ENCODE measurements around the gene AQP1. TPM values are rescaled to one million over a fixed set of nuclear protein-coding genes. Genes with fewer than 3 reads are reported as not detected.

Gene AQP1
- total and polyA plus RNA-seq, 2 of the 8 experiments (the other 6 are each of a cell fraction or from before 2014, with no cell fraction given) = 0.18 to 0.19 TPM

DNA sequence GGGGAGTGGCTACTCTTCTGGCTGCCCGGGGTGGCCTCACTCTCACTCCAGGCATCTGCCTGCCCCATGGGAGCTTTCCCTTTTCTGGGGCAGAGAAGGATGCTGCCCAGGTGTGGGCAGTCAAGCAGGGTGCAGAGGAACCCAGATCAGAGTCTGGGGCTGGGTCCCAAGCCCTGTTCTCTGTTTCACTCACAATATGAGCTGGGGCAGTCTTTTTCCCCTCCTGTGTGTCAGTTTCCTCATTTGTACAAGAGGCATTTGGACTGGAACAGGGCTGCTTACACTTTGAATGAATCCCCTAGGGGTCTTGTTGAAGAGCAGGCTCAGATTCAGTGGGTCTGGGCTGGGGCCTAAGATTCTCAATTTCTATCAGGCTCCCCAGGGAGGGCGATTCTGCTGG is 38.4 kb upstream of the AQP1 start:
- Histone ChIP-seq H3K23me2 (ENCODE audit: low read depth, low read length) (no peaks in the 10 kb centered on the region), H3K79me2 (ENCODE audit: control insufficient read depth in 1 of 2, insufficient read depth in 2 of 2, low read length in 2 of 2) (no peaks in the 10 kb centered on the region), H2AK5ac (ENCODE audit: low read depth, low read length) (no peak overlapping the region), H4K91ac (replicated peaks; ENCODE audit: insufficient read length, low read length) (no peak overlapping the region), H2BK15ac (ENCODE audit: low read length) (no peak overlapping the region), H4K8ac (ENCODE audit: extremely low read depth, insufficient read depth, low read length) (no peak overlapping the region), H3K4me3 (ENCODE audit: extremely low read depth in 1 of 4, insufficient read depth in 2 of 4, low read depth in 3 of 4, low read length in 4 of 4) (no peak overlapping the region), H3K4me1 (replicated peaks in 1 of 4; ENCODE audit: control insufficient read depth in 3 of 4, insufficient read depth in 4 of 4, low read length in 3 of 4) (peaks cover 0 to 8% (median 3%) of the 10 kb centered on the region in 4 experiments; a peak in 4 of 7 replicates), H4K20me1 (replicated peaks in 1 of 2; ENCODE audit: control insufficient read depth in 1 of 2, insufficient read depth in 2 of 2, low read length in 2 of 2) (no peaks in the 10 kb centered on the region), H3K27ac (ENCODE audit: low read depth, low read length) (no peak overlapping the region), H2BK20ac (ENCODE audit: low read length) (no peak overlapping the region), H3K36me3 (ENCODE audit: control insufficient read depth in 2 of 4, insufficient read depth in 4 of 4, low read length in 3 of 4) (no peaks in the 10 kb centered on the region), H3K79me1 (ENCODE audit: low read depth, low read length) (no peaks in the 10 kb centered on the region), H3K56ac (replicated peaks; ENCODE audit: insufficient read length, low read depth, low read length) (no peak overlapping the region), H3K27me3 (replicated peaks in 1 of 4; ENCODE audit: control insufficient read depth in 3 of 4, extremely low read depth in 1 of 4, insufficient read depth in 3 of 4, low read length in 3 of 4) (no peaks in the 10 kb centered on the region), H3K4ac (replicated peaks; ENCODE audit: insufficient read length, low read depth, low read length) (no peak overlapping the region), H3K9ac (replicated peaks in 1 of 4; ENCODE audit: extremely low read depth in 1 of 4, low read depth in 3 of 4, low read length in 3 of 4) (no peak overlapping the region), H4K5ac (ENCODE audit: insufficient read length, low read depth, low read length) (no peak overlapping the region), H3K4me2 (ENCODE audit: insufficient read depth in 1 of 2, low read depth in 2 of 2, low read length in 2 of 2) (no peak overlapping the region), H3K18ac (ENCODE audit: extremely low read depth, low read length) (no peak overlapping the region), H2BK5ac (ENCODE audit: low read depth, low read length) (no peak overlapping the region), H3K23ac (ENCODE audit: insufficient read length) (no peak overlapping the region), H3K14ac (ENCODE audit: insufficient read length) (no peak overlapping the region), H2AFZ (ENCODE audit: low read length) (no peak overlapping the region), H2BK120ac (replicated peaks; ENCODE audit: low read depth, low read length) (no peak overlapping the region), H2BK12ac (ENCODE audit: low read depth, low read length) (no peak overlapping the region), H3K9me3 (ENCODE audit: insufficient read depth in 2 of 2, low read depth in 1 of 2, low read length in 1 of 2) (no peaks in the 10 kb centered on the region)
- FAIRE-seq (no peak), DNase-seq (ENCODE audit: low read depth in 1 of 2, low spot score in 2 of 2) (no peak)
- POLR2A ChIA-PET (ENCODE audit: partially characterized antibody) = no interaction called here
- TF ChIP-seq POLR2AphosphoS5 (IDR thresholded peaks at IDR 0.05; ENCODE audit: low read depth, low read length) (no peak), GTF2F1 (IDR thresholded peaks at IDR 0.05; ENCODE audit: borderline replicate concordance, low read depth, low read length) (no peak), KDM1A (IDR thresholded peaks at IDR 0.05; ENCODE audit: borderline replicate concordance, low read length) (no peak), TBP (IDR thresholded peaks at IDR 0.05; ENCODE audit: low read depth, low read length) (no peak), NRF1 (IDR thresholded peaks at IDR 0.05; ENCODE audit: low read depth, low read length) (no peak), CBX8 (IDR thresholded peaks at IDR 0.05; ENCODE audit: borderline replicate concordance, low read depth, low read length) (no peak), CHD2 (IDR thresholded peaks at IDR 0.05; ENCODE audit: low read length) (no peak)
- CTCF ChIA-PET (ENCODE audit: partially characterized antibody) = interaction anchor here (1.1 to 2.1 kb wide), 5 partner anchors 11 to 96 kb away, joined by 3 to 6 read pairs (median 3); no protein-coding TSS in a partner anchor
- 85% methylated on average over 2 of the region's 2 CpGs; no CpG with 5 or more reads in 1 of the 2 experiments for WGBS, 2 experiments (ENCODE audit: extremely low coverage in 1 of 2, insufficient coverage in 1 of 2, insufficient read length in 1 of 2, insufficient replicate concordance in 2 of 2, low coverage in 1 of 2, low lambda C conversion rate in 2 of 2, missing lambda C conversion rate in 1 of 2)
